ENCODE measurements around the gene HNRNPAB.
A peak's percentile ranks its signal among the peaks of the same experiment; 100 is the strongest.

HNRNPAB gene

DNA sequence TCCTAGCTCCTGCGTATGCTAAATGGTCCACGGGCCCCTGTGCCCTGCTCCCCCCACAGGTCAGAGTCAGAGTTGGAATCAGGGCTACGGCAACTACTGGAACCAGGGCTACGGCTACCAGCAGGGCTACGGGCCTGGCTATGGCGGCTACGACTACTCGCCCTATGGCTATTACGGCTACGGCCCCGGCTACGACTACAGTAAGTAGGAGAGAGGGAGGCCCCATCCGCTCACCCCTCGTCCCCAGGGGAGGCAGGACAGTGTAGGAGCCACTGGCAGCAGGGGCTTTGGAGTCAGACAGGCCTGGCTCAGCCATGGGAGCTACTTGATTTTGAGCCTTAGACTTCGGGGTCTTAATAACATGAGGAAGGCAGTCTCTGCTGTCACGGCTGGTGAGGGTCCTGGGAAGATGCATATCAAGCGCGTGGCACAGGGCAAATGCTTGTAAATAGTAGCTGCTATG, 5.8 kb downstream of the HNRNPAB start:
- Histone ChIP-seq H3K27ac (no peak overlapping the region), H3K4me3 (no peak overlapping the region)

GRCh38 chr5:178210686-178211085, 6.4 kb downstream of the HNRNPAB start:
- H3K27ac ChIP-seq, result no peak overlapping the region
- H3K4me3 ChIP-seq, result no peak overlapping the region

DNA sequence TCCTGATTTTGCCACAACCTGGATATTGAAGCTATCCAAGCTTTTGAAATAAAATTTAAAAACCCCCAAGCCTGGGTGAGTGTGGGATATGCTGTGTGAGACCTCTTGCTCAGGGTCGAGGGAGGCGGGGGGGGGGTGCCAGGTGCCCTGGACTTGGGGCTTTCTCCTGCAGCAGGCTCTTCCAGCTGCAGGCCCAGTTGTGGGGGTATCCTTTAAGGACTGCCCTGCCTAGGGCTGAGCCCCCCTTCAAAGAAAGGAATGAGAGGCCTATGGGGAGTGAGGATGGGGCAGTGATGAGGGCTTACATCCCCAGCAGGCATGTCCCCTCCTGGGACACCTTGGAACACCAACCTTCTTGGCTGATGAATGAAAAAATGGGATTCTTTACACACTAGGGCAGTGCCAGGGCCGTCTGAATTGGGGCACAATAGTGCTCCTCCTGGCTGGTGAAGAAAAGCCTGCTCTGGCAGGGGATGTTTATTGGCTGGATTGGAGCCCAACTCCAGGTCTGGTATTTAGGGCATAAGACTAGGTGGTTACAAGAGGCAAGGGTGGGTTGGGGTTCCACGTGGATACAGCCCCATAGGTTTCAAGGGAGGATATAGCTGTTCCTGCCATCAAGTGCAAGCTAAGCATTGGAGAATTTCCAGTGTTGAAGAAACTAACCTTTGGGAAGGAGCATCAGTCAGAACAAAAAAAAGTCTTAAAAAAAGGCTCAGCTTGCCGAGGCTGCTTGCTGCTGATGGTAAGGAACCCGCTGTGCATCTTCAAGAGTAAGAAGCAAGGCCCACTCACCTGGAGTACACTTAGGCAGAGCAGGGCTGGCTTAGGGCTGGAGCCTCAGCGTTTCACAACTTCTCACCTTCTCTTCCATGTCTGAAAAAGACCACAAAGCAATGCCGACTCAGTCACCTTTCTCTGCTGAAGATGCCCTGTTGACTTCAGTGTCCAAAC, 7.0 kb downstream of the HNRNPAB start:
- H3K4me3 ChIP-seq, result no peak overlapping the region
- H3K27ac ChIP-seq, result peak overlapping the region in 1 of 21 experiments; percentile 2

DNA sequence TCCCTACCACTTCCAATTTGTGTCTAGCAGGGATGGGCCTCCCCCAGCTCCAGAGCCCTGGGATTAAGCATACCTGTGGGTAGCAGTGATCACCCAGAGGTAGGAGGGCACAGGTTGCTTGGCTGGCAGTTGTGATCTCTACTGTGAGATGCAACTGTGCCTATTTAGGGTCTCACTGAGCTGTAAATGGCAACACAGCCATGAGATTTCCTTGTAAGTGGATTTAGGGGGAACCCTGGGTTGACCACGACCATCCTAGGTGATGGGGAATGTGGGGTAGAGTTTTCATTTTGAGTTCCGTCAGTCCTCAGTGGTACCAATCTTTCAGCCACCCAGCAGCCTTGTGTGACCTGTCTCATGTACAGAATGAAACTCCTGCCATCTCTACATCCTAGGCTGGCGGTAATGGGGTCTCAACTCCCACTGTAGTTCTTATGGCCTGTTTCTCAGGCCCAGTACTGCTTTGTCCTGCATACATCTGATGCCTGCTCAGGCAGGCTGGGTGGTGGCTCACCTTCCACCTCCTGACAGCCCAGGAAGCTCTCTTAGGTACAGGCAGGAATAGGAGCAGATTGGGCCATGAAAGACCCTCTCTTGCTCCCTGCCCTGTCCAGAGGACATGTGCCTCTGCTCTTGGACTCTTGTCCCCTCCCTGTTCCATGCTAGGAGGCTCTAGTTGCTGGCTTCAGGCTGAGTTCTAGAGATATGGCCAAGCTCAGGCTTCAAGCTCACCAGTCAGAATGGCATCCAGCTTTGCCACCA, 8.1 kb downstream of the HNRNPAB start:
- Histone ChIP-seq H3K4me3 (no peak overlapping the region), H3K27ac (no peak overlapping the region)

- no peak overlapping the region for H3K27ac ChIP-seq
- H3K4me3 ChIP-seq, result no peak overlapping the region
Observed at GRCh38 chr5:178213003-178213461, 8.7 kb downstream of the HNRNPAB start.

- no peak overlapping the region for H3K4me3 ChIP-seq
- peak overlapping the region in 1 of 21 experiments; percentile 5 for H3K27ac ChIP-seq
Observed at GRCh38 chr5:178213748-178214151, 9.4 kb downstream of the HNRNPAB start.

DNA sequence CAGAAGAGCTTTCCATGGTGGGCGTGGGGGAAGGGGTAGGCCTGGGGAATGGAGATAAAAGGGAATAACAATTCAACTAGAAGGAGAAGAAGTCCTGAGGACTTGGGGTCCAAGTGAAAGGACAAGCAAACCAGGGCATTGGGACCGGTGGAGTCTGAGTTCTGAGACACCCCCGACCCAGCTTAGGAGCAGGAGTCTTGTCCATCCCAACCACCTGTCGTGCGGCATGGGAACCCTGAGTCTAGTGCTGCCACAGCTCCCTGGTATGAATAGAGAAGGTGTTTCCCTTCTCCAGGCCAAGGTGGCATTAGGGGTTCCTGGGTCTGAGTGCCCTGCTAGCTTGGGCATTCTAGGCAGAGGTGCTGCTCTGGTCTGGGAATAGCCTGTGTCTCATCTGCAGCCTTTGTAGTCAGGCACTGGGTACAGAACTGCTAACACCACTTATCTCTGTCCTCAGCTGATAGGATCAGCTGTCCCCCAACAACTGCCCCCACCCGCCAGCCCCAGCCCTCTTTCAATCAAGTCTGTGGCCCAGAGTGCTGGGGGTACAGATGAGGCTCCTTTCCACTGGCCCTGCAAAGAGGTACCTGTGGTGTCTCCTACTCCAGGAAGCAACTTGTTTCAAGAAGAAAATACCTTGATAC, 9.9 kb downstream of the HNRNPAB start:
- Histone ChIP-seq H3K4me3 (no peak overlapping the region), H3K27ac (peak overlapping the region in 1 of 21 experiments; percentile 5)

GRCh38 chr5:178215280-178216002, 11.1 kb downstream of the HNRNPAB start:
- Histone ChIP-seq H3K27ac (peak overlapping the region in 3 of 21 experiments; percentile 13 to 34 (median 16)), H3K4me3 (no peak overlapping the region)

GRCh38 chr5:178216088-178216534, 11.8 kb downstream of the HNRNPAB start:
- H3K4me3 ChIP-seq, result no peak overlapping the region
- H3K27ac ChIP-seq, result peak overlapping the region in 1 of 21 experiments; percentile 34

DNA sequence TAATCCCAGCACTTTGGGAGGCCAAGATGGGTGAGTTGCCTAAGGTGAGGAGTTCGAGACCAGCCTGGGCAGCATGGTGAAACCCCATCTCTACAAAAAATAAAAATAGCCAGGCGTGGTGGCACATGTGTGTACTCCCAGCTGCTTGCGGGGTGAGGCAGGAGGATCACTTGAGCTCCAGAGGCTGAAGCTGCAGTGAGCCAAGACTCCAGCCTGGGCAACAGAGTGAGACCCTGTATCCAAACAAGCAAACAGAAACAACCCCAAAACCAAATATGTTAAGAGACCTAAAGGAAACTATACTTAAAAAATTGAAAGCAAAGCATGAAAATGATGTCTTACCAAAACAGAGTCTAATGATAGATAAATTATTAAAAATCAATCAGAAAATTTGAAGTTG, 12.4 kb downstream of the HNRNPAB start:
- H3K27ac ChIP-seq, result no peak overlapping the region
- H3K4me3 ChIP-seq, result no peak overlapping the region

DNA sequence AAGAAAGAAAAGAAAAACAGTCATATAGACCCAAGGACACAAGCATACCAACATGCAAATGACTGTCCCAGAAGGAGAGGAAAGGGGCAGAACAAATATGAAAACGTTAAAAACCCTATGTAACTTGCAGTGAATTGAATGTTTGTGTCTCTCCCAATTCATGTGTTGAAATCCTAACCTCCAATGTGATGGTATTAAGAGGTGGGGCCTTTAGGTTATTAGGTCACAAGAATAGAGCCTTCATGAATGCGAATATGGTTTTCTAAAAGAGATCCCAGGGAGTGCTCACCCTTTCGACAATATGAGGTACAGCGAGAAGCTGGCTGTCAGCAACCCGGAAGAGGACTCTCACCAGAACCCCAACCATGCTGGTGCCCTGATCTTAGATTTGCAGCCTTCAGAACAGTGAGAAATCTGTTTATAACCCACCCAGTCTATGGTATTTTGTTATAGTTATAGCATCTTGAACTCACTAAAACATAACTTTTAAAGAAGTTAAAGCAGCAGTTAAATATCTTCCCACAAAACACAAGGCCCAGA, 14.0 kb downstream of the HNRNPAB start:
- Histone ChIP-seq H3K4me3 (no peak overlapping the region), H3K27ac (no peak overlapping the region)

GRCh38 chr5:178218827-178219226, 14.5 kb downstream of the HNRNPAB start:
- Histone ChIP-seq H3K27ac (no peak overlapping the region), H3K4me3 (no peak overlapping the region)

DNA sequence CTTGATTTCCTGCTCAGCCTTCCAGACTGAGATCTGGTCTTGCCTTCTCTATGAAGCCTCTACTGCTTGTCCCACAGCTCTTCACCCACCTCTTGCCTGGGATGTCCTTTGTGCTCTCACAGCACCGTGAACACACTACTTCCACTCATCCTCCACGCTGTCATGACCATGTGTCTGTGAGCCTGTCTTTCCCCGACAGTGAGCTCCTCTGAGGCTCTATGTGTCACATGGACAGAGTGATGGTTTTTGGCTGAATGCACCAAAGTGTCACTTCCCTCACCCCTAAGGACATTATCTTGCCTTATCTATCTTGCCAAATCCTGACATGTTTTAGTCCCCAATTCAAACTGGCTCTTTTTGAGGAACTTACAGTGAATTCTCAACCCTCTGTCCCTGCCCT, 16.9 kb downstream of the HNRNPAB start:
- H3K4me3 ChIP-seq, result no peak overlapping the region
- H3K27ac ChIP-seq, result peak overlapping the region in 2 of 21 experiments; percentile 5 to 31

DNA sequence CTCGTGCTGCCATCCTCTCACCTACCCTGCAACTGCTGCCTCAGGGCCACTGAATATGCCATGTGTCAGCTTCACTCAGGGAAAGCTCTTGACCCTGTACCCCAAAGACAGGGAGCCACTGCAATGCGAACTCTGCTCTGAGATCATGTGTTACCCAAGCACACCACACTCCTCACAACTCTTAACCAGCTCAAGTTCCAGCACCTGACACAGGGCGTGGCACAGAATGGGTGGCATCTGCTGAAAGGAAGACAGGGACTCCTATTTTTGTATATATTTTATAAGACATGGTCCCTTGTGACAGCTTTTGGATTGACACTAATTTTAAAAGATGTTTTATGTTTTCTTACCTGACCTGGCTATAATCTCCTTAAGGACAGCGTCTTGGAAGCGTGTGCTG, 17.5 kb downstream of the HNRNPAB start:
- Histone ChIP-seq H3K27ac (peak overlapping the region in 1 of 21 experiments; percentile 31), H3K4me3 (no peak overlapping the region)

GRCh38 chr5:178222292-178222691, 18.0 kb downstream of the HNRNPAB start:
- Histone ChIP-seq H3K4me3 (no peak overlapping the region), H3K27ac (no peak overlapping the region)

DNA sequence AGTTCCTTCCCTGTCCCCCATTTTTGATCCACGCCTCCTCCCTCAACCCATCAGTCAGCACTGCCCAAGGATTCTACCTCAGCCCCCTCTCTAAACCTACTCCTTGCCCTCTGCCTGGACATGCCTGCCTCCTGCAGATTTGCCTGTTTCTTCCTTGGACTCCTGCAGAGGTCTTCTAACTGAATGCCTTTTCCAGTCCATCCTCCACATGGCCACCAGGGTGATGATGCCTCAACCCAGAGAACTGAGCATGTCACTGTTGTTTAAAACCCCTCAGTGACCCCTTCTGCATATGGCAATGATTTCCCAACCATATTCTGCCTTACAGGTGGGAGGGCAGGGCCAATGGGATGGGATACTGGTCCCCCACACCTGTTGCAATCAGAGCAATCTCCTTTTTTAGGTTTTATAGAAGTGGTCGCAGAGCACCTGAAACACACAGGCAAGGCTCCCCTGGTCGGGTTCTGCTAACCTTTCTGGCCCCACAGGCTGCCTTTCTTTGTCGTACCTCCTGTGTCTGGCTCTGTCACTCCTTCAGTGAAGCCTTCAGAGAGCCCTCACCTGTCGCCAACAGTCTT, 19.0 kb downstream of the HNRNPAB start:
- H3K4me3 ChIP-seq, result no peak overlapping the region
- no peak overlapping the region for H3K27ac ChIP-seq

DNA sequence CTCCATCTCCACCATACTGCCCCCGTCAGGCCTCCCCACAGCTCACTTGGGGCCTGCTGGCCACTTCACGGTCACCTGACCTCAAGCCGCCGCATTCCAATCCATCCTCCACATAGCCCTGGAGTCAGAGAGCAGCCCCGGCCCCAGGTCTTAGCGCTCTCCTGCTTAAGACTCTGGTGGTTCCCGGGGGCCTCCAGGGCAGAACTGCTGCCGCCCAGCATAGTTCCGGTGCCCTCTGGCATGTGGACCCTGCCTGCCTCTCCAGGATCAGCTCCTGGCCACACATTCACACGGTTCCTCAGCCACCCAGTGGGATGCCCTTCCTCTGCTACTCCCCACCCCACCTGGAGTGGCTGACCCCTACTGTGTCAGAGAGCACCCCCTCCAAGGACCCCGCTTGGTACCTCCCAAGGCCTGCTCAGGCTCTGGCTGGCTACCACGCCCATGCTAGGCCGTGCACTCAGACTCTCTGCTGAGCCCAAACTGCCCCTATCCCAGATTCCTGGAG, 19.5 kb downstream of the HNRNPAB start:
- H3K27ac ChIP-seq, result peak overlapping the region in 1 of 21 experiments; percentile 49

GRCh38 chr5:178224403-178224802, 20.1 kb downstream of the HNRNPAB start:
- H3K4me3 ChIP-seq, result no peak overlapping the region
- H3K27ac ChIP-seq, result no peak overlapping the region

More for the DNA sequence above, 19.5 kb downstream of the HNRNPAB start:
- H3K4me3 ChIP-seq, result no peak overlapping the region

Measured in skin epidermis (tissue), 12 donors.